ENCODE data around the gene SGTB.

SGTB gene, protein sequence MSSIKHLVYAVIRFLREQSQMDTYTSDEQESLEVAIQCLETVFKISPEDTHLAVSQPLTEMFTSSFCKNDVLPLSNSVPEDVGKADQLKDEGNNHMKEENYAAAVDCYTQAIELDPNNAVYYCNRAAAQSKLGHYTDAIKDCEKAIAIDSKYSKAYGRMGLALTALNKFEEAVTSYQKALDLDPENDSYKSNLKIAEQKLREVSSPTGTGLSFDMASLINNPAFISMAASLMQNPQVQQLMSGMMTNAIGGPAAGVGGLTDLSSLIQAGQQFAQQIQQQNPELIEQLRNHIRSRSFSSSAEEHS

DNA sequence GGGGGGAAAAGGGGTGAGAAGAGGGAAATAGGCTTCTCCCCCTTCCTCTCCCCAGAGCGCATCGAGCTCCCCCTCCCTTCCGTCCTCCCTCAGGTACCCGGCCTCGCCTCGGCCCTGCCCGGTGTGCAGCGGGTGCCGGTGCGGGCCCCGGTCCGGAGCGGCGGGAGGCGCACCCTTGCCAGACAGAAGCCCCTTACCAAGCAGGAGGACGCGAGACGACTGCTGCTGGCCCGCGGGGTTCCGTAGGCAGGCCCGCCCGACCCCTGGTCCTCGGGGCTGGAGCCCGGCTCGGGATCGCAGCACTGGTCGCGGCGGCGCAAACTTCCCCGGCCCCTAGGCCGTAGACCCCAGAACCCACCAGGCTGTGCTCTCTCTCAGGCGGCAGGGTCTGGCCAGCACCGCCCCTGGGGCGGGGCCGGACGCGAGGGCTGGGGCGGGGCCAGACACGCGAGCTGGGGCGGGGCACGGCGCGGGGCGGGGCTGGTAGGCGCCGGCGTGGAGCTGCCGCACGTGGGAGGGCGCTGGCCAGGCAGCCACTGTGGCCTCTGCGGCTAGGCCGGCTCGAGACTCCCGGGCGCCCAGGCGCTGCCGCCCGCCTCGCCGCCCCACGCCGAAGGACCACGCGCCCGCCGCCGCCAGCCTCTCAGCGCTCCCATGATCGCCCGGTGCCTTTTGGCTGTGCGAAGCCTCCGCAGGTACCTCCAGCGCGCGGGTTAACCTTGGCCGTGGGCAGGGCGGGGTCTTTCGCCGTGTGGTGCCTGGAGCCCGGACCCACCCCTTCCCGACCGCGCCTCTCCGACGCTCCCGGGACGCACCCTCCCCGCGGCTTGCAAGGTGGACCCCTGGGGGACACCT lies at the start of gene SGTB, which contains the start of gene NLN:
TSS of gene SGTB (minus strand) at position 390 of the 855 bp plus-strand sequence. CDS start 1,302 bp downstream, outside the sequence.
TSS of gene NLN (plus strand) at position 486 of the 855 bp plus-strand sequence. CDS start at position 655, 169 bp downstream.
- Histone ChIP-seq H3K9me3 (replicated peaks in 1 of 11) (peaks cover 0 to 12% (median 0%) of the 10 kb centered on the region in 11 experiments; a peak in 4 of 22 replicates), H3K4me3 (peak within 1 kb of the TSS; percentile 83 to 99 (median 98)), H3K4me1 (peaks cover 26 to 61% (median 41%) of the 10 kb centered on the region in 10 experiments), H3K27ac (peak within 1 kb of the TSS; percentile 75 to 97 (median 91)), H3K4me2 (peak within 1 kb of the TSS; percentile 77 to 99 (median 96)), H3K36me3 (peaks cover 22 to 53% (median 36%) of the 10 kb centered on the region in 11 experiments), H3K27me3 (no peaks in the 10 kb centered on the region), H4K20me1 (peaks cover 0 to 44% (median 7%) of the 10 kb centered on the region in 11 experiments; a peak in 14 of 22 replicates), H3K9ac (peak within 1 kb of the TSS; percentile 88 to 97 (median 93))
- TF ChIP-seq Cebpa-rat (IDR thresholded peaks at IDR 0.05), result no peak

DNA sequence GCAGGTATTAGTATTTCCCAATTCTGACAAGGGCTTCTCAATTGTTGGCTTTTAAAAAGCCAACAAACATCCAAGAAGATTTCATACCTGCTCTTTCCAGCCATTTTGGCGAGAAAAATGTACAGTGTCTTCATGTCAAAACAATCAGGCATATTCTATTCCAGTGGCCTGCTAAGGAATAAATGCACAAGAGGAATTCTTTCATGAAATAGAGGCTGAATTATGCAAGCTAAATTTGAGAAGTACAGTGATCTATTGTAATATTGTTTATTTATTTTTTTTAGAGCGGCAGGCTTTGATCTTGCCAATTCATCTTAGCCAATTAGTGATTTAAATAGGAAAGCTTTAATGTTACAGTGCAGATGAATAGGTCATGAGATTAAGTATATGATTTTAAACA lies 49.4 kb upstream of the SGTB start:
- peaks cover 0 to 14% (median 11%) of the 10 kb centered on the region in 11 experiments; a peak in 15 of 22 replicates for H3K9me3 ChIP-seq (replicated peaks in 1 of 11)
- H3K36me3 ChIP-seq, result peaks cover 38 to 99% (median 58%) of the 10 kb centered on the region in 11 experiments
- H3K4me3 ChIP-seq, result no peak overlapping the region
- H3K4me2 ChIP-seq, result no peak overlapping the region
- TF ChIP-seq Cebpa-rat (IDR thresholded peaks at IDR 0.05), result no peak
- peaks cover 0 to 98% (median 0%) of the 10 kb centered on the region in 11 experiments; a peak in 5 of 22 replicates for H4K20me1 ChIP-seq
- H3K27ac ChIP-seq, result no peak overlapping the region
- H3K27me3 ChIP-seq, result no peaks in the 10 kb centered on the region
- no peak overlapping the region for H3K9ac ChIP-seq
- H3K4me1 ChIP-seq, result peaks cover 0 to 29% (median 0%) of the 10 kb centered on the region in 10 experiments; a peak in 7 of 20 replicates

DNA sequence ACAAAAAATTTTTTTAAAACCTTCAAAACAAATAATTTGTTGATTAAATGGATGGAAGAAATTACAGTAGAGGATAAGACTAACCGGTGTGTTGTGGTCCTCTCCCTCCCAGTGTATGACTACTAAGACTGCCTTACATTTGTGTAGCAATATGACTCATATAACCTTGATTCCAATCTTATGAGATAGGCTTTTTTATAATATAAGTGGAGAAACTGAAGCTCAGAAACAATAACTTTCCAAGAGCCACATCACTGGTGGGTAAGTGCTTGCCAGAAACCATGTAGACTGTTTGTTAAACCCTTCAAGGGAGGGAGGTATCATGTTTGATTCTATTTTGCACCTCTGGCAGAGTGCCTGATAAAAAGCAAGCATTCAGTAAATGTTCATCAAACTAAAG lies 47.6 kb upstream of the SGTB start:
- Histone ChIP-seq H3K4me2 (no peak overlapping the region), H3K4me3 (no peak overlapping the region), H3K4me1 (peaks cover 0 to 20% (median 0%) of the 10 kb centered on the region in 10 experiments; a peak in 6 of 20 replicates), H3K36me3 (peaks cover 37 to 99% (median 59%) of the 10 kb centered on the region in 11 experiments), H3K27me3 (no peaks in the 10 kb centered on the region), H4K20me1 (peaks cover 0 to 95% (median 0%) of the 10 kb centered on the region in 11 experiments; a peak in 4 of 22 replicates), H3K27ac (no peak overlapping the region), H3K9ac (no peak overlapping the region), H3K9me3 (replicated peaks in 1 of 11) (peaks cover 0 to 18% (median 13%) of the 10 kb centered on the region in 11 experiments; a peak in 15 of 22 replicates)
- no peak for TF ChIP-seq Cebpa-rat (IDR thresholded peaks at IDR 0.05)

DNA sequence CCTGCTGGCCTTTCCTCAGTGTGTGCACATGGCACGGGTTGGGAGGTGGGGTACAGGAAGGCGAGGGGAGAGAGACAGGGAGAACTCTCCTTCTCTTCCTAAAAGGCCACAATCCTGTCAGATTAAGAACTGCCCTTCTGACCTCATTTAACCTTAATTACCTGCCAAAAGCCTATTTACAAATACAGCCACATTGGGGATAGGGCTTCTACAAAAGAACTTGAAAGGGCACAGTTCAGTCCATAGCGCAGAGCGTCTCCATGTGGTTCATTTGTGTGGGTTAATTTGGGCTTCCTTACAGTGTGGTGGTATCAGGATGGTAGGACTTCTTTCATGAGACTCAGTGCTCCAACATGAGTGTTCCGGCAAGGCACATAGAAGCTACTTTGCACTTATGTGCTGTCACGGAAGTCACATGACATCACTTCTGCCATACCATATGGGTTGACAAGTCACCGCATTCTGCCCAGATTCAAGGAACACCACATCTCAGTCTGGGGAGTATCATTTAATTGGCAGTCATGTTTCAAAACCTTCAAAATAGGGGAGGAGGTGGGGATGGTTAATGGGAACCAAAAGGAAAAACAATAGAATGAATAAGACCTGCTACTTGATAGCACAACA lies 46.9 kb upstream of the SGTB start:
- TF ChIP-seq Cebpa-rat (IDR thresholded peaks at IDR 0.05), result no peak
- Histone ChIP-seq H3K4me3 (no peak overlapping the region), H3K9ac (no peak overlapping the region), H3K27me3 (no peaks in the 10 kb centered on the region), H4K20me1 (peaks cover 0 to 94% (median 0%) of the 10 kb centered on the region in 11 experiments; a peak in 4 of 22 replicates), H3K4me1 (peaks cover 0 to 12% (median 0%) of the 10 kb centered on the region in 10 experiments; a peak in 5 of 20 replicates), H3K4me2 (no peak overlapping the region), H3K36me3 (peaks cover 34 to 98% (median 59%) of the 10 kb centered on the region in 11 experiments), H3K9me3 (replicated peaks in 1 of 11) (peaks cover 0 to 18% (median 13%) of the 10 kb centered on the region in 11 experiments; a peak in 15 of 22 replicates), H3K27ac (no peak overlapping the region)

DNA sequence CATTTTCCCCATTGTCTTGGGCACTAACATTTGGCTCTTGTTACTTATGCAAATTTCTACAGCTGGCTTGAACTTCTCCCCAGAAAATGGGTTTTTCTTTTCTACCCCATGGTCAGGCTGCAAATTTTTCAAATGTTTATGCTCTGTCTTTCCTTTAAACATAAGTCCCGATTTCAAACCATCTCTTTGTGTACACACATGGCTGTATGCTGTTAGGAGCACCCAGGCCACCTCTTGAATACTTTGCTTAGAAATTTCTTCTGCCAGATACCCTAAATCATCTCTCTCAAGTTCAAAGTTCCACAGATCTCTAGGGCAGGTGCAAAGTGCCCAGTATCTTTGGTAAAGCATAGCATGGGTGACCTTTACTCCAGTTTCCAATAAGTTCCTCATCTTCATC lies 45.7 kb upstream of the SGTB start:
- H4K20me1 ChIP-seq, result peaks cover 0 to 94% (median 0%) of the 10 kb centered on the region in 11 experiments; a peak in 5 of 22 replicates
- H3K27ac ChIP-seq, result no peak overlapping the region
- no peak overlapping the region for H3K4me3 ChIP-seq
- no peak overlapping the region for H3K9ac ChIP-seq
- H3K4me1 ChIP-seq, result no peaks in the 10 kb centered on the region; a peak in 1 of 20 replicates
- no peaks in the 10 kb centered on the region for H3K27me3 ChIP-seq
- TF ChIP-seq Cebpa-rat (IDR thresholded peaks at IDR 0.05), result no peak
- H3K4me2 ChIP-seq, result no peak overlapping the region
- H3K36me3 ChIP-seq, result peaks cover 40 to 99% (median 62%) of the 10 kb centered on the region in 11 experiments
- H3K9me3 ChIP-seq (replicated peaks in 1 of 11), result peaks cover 0 to 18% (median 13%) of the 10 kb centered on the region in 11 experiments; a peak in 15 of 22 replicates

DNA sequence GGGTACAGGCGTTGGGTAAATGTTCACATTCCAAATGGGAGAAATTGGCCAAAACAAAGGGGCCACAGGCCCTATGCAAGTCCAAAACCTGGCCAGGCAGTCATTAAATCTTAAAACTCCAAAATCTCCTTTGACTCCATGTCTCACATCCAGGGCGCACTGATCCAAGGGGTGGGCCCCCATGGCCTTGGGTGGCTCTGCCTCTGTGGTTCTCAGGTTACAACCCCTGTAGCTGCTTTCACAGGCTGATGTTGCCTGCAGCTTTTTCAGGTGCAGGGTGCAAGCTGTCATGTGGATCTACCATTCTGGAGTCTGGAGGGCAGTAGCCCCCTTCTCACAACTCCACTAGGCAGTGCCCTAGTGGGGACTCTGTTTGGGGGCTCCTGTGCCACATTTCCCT lies 44.9 kb upstream of the SGTB start:
- no peaks in the 10 kb centered on the region for H3K27me3 ChIP-seq
- H3K9me3 ChIP-seq (replicated peaks in 1 of 11), result peaks cover 0 to 18% (median 13%) of the 10 kb centered on the region in 11 experiments; a peak in 15 of 22 replicates
- H3K4me3 ChIP-seq, result no peak overlapping the region
- no peak overlapping the region for H3K4me2 ChIP-seq
- peaks cover 40 to 99% (median 64%) of the 10 kb centered on the region in 11 experiments for H3K36me3 ChIP-seq
- no peaks in the 10 kb centered on the region for H3K4me1 ChIP-seq
- H4K20me1 ChIP-seq, result peaks cover 0 to 94% (median 0%) of the 10 kb centered on the region in 11 experiments; a peak in 5 of 22 replicates
- H3K27ac ChIP-seq, result no peak overlapping the region
- TF ChIP-seq Cebpa-rat (IDR thresholded peaks at IDR 0.05), result no peak
- H3K9ac ChIP-seq, result no peak overlapping the region

DNA sequence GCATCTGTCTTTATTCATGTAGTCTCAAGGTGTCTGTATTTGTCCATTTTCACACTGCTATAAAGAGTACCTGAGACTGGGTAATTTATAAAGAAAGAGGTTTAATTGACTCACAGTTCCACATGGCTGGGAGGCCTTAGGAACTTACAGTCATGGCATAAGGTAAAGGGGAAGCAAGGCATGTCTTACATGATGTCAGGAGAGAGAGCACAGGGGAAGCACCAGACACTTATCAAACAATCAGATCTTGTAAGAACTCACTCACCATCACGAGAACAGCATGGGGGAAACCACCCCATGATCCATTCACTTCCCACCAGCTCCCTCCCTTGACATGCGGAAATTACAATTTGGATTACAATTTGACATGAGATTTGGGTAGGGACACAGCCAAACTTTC lies 44.3 kb upstream of the SGTB start:
- TF ChIP-seq Cebpa-rat (IDR thresholded peaks at IDR 0.05), result no peak
- Histone ChIP-seq H3K27me3 (no peaks in the 10 kb centered on the region), H3K9ac (no peak overlapping the region), H3K9me3 (replicated peaks in 1 of 11) (peaks cover 0 to 18% (median 13%) of the 10 kb centered on the region in 11 experiments; a peak in 15 of 22 replicates), H3K27ac (no peak overlapping the region), H3K4me2 (no peak overlapping the region), H4K20me1 (peaks cover 0 to 95% (median 0%) of the 10 kb centered on the region in 11 experiments; a peak in 5 of 22 replicates), H3K36me3 (peaks cover 40 to 98% (median 67%) of the 10 kb centered on the region in 11 experiments), H3K4me3 (no peak overlapping the region), H3K4me1 (no peaks in the 10 kb centered on the region)

DNA sequence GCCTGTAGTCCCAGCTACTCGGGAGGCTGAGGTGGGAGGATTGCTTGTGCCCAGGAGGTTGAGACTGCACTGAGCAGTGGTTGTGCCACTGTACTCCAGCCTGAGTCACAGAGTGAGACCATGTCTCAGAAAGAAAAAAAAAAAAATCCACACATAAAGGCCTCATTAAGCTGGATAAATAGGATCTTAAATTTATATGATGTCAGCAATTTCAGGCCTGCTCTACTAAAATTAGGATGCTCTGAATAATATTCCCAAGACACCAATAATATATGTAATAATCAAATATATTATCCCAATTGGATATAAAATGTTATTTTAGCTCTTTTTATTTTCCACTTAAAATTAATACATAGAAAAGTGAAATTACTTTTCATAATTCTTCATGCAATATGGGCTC lies 43.7 kb upstream of the SGTB start:
- Histone ChIP-seq H3K27me3 (no peaks in the 10 kb centered on the region), H4K20me1 (peaks cover 0 to 95% (median 0%) of the 10 kb centered on the region in 11 experiments; a peak in 5 of 22 replicates), H3K4me1 (no peaks in the 10 kb centered on the region; a peak in 1 of 20 replicates), H3K4me3 (no peak overlapping the region), H3K27ac (no peak overlapping the region), H3K36me3 (peaks cover 40 to 98% (median 71%) of the 10 kb centered on the region in 11 experiments), H3K4me2 (no peak overlapping the region), H3K9ac (no peak overlapping the region), H3K9me3 (replicated peaks in 1 of 11) (peaks cover 0 to 18% (median 13%) of the 10 kb centered on the region in 11 experiments; a peak in 15 of 22 replicates)
- no peak for TF ChIP-seq Cebpa-rat (IDR thresholded peaks at IDR 0.05)

Data from BLaER1 treated with 17β-estradiol and CSF1 and Interleukin-3, amounts not matched to agents 10 nM and 100 nM (cell line).